Caki2 (cell line): ENCODE data around the gene CAVIN2. TPM values are rescaled to one million over a fixed set of nuclear protein-coding genes. Genes with fewer than 3 reads are reported as not detected.

Experiments
- DNase-seq: peaks from one replicate; pipeline ENCODE4 v3.0.0-alpha.2; 2015; ENCODE audit warnings: low read depth
- in situ Hi-C: cut with HindIII; loops from 2 replicates; pipeline ENCODE4 v1.10.0; 2016; ENCODE audit warnings: low sequenced_read_pairs, low pct_unique_long_range_greater_than_20kb, mixed read lengths
- total RNA-seq: library from RNA; depleted of rRNA; stranded (reverse); fragments of >200 nt; shearing (Covaris generic); gene quantifications from 2 replicates; pipeline ENCODE4 v1.2.3, GENCODE V29; 2014; ENCODE audit warnings: low replicate concordance; rRNA removed

The CAVIN2 gene, protein sequence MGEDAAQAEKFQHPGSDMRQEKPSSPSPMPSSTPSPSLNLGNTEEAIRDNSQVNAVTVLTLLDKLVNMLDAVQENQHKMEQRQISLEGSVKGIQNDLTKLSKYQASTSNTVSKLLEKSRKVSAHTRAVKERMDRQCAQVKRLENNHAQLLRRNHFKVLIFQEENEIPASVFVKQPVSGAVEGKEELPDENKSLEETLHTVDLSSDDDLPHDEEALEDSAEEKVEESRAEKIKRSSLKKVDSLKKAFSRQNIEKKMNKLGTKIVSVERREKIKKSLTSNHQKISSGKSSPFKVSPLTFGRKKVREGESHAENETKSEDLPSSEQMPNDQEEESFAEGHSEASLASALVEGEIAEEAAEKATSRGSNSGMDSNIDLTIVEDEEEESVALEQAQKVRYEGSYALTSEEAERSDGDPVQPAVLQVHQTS
- total RNA-seq = 0.84 TPM in 1 of 2 replicates, not detected in the other

DNA sequence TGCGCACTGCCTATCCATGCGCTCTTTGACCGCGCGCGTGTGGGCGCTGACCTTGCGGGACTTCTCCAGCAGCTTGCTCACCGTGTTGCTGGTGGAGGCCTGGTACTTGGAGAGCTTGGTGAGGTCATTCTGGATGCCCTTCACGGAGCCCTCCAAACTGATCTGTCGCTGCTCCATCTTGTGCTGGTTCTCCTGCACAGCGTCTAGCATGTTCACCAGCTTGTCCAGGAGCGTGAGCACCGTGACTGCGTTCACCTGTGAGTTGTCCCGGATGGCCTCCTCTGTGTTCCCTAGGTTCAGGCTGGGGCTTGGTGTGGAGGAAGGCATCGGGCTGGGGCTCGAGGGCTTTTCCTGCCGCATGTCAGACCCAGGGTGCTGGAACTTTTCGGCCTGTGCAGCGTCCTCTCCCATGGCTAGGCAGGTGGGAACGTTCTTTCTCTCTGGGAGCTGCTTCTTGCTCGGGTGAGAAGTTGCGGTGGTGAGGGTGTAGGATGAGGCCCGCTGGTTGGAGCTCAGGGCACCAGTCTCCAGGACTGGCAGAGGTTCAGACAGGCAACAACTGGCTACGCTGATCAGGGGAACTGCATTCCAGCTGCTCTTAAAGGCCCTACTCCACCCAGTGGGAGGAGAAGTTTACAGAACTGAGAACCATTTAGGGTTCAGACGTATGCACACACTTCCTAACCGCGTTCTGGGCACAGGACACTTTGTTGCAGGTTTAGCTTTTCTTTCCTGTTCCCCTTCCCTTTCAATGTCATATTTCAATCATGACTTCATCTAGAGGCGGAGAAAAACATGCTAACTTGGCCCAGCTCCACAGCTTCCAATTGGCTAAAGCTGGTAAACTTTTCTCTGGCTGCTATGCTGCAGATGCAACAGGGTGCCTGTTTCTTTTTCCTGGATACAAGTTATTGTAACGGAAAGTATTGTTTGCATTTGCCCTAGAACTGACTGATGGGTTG is at the start of gene CAVIN2:
TSS of gene CAVIN2 (minus strand) at position 574 of the 962 bp plus-strand sequence. CDS start at position 411, 163 bp downstream.
- peak; percentile 45 for DNase-seq
- in situ Hi-C loops = no loop called here

DNA sequence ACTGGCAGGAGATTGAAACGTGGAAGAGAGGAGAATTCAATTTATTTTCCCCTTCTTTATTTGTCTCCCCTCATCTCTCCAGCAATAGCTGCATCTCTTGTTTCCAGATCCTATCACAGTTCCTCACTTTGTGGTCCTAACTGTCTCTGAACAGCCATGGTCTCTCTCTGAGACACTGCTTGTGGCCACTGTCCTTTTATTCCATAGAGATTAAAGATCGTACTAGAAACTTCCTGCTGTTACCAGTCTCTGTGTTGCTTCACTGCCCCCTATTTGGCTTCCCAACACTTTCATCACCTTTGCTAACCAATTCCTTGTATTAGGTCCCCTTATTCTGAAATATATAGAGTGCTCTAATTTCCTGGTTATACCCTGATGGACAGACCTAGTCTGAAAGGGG is 48.9 kb upstream of the CAVIN2 start:
- in situ Hi-C loops = no loop called here
- DNase-seq = no peak

DNA sequence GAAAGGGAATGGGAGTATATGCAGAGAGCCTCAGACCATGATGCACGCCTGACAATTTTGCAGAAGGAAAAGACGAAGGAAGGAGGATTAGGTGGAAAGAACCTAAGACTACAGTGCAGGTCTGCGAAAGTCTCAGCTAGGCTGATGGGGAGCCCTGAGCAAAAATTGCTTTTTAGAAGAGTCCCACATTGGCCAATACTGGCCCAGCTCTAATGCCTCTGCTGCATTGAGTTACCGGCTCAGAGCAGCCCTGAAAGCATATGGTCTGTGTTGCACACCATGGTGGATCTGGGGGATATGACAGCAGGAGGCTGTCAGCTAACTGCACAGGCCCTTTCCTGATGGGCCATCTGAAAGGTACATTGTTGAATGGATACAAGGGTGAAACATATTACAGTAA is 48.3 kb upstream of the CAVIN2 start:
- in situ Hi-C loops = no loop called here
- no peak for DNase-seq

DNA sequence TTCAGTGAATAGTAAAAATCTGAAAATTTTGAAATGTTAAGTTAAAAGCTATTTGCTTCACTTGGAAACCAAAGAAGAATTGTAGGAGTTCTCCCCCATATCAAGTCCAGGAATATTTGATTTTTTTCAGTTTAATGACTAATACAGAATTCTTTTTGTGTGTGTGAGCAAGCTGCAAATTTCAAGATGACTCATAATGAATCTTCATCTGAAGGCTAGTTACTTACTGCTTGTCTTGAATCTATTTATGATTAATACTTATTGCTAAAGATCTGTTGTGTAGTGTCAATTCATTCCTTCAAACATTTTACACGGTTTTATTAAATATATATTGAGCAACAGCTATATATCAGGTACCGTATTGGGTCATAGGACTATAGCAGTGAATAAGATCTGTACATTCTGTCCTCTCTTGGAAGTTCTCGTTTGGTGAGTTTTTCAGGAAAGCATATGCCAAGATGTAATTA is 47.8 kb upstream of the CAVIN2 start:
- in situ Hi-C loops = no loop called here
- peak; percentile 39 for DNase-seq

DNA sequence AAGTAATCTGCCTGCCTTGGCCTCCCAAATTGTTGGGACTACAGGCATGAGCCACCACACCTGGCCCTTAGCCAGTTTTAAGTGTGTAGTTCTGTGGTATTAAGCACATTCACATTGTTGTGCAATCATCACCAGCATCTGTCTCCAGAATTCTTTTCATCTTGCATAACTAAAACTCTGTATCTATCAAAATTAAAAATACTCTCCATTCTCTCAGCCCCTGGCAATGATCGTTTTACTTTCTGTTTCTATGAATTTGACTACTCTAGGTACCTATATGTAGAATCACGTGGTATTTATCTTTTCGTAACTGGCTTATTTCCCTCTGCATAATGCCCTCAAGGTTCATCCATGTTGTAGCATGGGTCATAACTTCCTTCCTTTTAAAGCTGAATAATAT is 45.5 kb upstream of the CAVIN2 start:
- no peak for DNase-seq
- in situ Hi-C loops = no loop called here

DNA sequence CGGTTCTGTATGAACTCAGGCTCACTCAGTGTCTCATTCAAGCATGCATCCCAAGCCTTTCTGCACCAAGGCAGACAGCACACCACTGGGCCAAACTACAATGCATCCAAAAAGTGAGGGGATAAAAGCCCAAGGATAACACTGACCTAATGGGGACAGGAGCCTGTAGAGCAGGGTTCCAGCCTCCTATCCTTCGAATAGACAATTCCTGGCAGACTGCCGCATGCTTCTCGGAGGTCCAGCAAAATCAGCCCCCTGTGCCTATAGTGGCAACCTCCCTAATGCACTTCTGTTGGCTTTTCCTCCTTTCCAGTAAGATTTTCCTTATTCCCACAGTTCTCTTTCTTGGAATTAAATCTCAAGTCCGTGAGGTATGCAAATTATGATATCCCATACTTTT is 44.8 kb upstream of the CAVIN2 start:
- in situ Hi-C loops = no loop called here
- no peak for DNase-seq

DNA sequence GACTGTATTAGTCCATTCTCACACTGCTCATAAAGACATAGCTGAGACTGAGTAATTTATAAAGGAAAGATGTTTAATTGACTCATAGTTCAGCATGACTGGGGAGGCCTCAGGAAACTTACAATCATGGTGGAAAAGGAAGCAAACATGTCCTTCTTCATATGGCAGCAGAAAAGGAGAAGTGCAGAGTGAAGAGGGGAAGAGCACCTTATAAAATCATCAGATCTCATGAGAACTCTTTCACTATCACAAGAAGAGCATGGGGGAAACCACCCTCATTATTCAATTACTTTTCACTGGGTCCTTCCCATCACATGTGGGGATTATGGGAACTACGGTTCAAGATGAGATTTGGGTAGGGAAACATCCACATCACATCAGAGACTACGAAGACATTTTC is 43.0 kb upstream of the CAVIN2 start:
- in situ Hi-C loops = no loop called here
- no peak for DNase-seq

DNA sequence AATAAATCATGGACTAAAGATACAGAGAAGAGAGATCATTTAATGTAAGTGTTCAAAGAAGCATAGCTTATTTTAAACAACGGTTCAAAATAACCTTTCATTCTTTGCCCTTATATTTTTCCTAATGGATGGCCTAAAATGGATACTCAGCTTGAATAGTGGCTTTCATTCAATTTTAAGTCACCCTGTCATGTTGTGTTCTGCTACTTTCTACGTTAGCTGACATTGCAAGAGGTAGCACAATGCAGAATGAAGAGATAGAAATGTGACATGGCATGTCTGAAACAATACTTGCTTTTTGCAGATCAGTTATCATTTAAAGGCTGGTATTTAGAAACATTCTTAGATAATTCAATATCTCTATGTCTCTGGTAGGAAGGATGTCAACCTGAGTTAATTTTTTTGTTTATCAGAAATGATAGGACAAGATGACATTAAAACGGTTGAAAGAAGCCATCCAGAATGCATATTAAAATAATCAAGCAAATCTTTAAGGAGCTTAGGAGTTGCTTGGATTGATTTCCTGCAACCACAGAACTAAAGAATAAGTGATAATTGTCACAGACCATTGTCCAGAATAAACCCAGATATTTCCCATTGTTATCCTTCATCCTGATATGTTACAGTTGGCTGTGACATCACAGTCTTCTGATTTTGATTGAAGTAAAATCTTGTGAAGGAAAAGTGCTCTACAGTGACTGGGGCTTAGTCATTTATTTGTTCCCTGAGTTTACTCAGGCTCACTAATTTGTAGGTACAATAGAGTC is 41.7 kb upstream of the CAVIN2 start:
- in situ Hi-C loops = no loop called here

DNA sequence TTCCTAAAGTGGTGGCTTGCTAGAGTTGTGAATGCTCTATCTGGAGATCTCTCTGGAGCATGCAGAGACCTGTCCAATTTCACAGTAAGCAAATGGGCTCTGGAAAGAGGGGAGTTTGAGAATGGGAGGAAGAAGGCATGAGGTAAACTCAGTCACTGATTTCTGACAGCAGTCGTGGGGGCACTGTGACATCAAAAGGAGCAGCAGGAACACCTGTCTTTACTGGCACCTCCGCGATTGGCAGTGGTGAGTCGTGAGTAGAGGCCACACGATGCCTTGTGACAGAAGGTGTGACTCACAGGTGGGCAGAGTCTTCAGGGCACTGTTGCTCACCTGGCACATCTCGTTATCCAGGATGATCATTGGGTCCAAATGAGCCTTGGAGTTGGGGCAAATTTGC is 38.8 kb upstream of the CAVIN2 start:
- in situ Hi-C loops = no loop called here
- no peak for DNase-seq

More for the DNA sequence above, 41.7 kb upstream of the CAVIN2 start:
- DNase-seq = no peak

DNA sequence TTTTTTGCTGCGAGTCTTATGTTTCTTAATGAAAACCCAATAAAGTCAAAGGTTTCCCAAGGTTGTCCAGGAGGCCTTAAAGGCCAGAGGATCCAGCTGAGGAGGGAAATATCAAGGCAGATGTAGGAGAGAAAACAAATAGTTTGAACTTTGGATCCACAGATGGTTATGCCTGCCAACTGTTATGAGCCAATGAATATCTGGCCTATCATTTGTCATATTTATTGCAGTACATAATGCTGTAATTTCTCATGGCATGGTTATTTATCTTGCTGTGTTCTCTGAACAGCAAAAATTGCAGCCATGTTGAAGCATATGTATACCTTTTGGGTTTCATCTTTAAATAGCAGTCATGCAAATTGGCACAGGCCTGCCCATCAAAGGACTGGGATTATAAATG is 38.2 kb upstream of the CAVIN2 start:
- in situ Hi-C loops = no loop called here
- DNase-seq = no peak

DNA sequence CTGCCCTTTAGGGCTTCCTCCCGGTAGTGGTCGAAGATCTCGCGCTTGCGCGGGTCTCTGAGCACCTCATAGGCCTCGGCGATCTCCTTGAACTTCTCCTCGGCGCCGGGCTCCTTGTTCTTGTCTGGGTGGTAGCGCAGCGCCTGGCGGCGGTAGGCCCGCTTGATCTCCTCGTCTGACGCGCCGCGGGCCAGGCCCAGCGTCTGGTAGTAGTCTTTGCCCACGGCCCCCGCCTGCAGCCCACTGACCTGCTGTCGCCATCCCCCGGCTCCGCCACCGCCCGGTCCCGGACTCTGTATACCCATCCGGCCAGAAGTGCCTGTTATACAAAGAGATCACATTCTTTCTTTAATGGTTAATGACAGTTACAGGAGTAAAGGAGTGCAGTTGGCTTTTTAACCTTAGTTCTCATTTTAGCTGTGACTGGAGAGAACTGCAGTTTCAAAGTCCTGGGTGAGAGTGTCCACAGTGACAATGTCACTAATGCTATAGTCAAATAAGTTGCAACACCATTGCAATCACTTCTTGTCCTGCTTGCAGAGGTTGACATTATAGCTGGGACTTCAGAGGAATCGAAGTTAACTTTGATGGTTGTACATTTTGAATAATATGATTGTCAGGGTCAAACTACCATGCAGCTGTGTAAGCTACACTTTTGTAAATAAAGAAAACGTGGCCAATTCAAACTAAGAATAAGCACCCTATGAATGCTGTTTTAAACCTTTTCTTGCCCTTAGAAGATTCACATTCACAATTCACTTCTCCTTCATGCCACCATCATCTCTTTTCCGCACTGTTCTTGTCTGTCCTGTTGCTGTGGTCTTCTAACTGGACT is 35.3 kb upstream of the CAVIN2 start:
- DNase-seq = no peak
- in situ Hi-C loops = no loop called here

DNA sequence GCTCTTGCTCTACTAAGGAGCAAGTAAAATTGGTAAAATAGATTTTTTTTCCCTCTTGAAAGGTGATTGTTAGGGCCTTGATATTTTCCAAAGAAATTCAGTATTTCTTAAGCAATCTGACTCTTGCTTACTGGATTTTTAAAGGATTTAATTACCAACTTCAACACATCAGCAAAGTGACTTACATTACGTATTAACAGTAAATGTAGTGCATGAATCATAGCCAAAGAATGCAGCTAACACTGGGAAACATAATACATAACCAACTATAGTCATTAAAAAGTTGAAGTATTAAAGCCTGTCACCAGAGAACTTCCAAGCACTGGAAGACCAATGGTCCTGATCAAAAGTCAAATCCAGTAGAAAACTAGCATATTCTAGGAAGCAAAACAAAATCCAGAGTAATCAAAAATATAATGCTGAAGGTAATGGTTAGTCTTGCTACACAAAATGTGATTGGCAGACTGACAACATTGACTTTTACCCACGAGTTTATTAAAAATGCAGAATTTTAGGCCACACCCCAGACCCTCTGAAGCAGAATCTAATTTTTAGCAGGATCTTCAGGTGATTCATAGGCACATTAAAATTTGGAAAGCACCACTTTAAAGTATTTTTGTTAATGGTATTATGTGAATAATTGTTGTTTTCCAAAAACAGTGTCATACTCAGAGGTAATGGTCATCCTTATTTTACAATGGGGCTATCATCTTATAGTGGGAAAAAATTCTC is 31.8 kb upstream of the CAVIN2 start:
- in situ Hi-C loops = no loop called here
- peak; percentile 69 for DNase-seq

DNA sequence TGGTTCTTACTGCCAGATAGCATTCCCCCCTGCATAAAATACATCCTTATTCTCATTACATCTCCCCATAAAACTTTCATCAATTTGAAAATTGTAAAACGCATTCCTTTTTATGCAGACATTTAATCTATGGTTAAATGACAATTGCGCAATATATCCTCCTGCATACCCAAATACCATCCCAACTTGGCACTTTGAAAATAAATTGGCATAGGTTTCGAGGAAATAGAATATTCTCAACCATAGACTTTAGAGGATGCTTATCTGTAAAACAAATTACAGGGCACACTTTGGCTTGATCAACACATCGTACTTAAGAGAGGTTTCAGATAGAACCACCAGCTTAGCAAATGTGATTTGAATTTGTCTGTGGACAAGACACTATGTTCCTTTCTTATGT is 31.0 kb upstream of the CAVIN2 start:
- in situ Hi-C loops = no loop called here
- DNase-seq = no peak

DNA sequence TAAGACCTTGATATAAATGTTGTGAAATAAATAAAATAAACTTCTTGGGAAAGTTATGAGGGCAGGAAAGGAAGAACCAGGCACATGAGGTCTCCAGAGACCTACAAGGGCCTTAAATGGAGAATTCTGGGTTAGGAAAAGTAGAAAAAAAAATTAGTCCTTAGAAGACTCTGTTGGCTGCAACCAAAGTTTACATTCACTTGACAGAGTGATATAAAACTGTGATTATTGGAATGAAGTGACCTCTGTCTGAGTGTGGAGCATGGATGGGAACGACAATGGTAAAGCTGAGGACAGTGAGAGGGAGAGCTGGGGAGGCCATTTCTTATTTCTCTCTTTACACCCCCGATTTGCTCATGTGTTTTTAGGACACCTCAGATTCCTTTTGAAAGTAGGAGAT is 29.0 kb upstream of the CAVIN2 start:
- in situ Hi-C loops = no loop called here
- DNase-seq = no peak

DNA sequence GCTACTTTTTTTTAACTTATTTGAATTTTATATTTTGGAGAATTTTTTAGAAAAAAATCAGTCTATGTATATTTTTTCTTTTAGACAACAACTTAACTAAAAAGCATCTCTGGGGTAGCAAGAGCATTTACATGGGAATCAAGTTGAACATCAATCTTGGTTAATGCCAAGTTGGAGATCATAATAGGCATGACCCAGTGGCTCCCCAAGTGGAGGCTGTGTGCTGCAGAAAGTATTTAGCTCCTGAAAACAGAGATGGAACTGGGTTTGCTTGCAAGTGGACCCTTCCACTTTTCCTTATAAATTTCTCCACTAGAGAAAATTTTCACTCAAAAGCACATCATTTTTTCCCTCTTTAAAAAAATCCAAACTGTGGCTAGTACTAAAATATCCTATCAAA is 23.9 kb upstream of the CAVIN2 start:
- DNase-seq = no peak

DNA sequence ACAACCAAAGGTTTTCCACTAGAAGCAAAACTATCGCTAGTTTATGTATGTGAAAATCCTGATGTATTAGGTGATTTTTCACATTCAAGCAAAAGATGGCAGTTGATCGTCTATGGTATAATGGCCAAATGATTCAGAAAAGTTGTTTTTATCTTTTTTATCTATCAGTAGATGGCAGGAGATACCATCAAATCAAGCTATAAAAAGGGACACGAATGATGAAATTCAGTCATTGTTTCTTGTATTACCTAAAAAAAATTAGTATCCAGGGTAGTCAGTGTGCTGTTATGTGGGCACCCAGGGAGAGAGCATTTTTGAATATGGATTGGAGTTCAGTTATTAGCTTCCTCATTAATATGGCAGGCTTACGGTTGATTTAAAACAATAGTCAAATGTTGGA is 22.9 kb upstream of the CAVIN2 start:
- in situ Hi-C loops = no loop called here
- peak; percentile 50 for DNase-seq

More for the DNA sequence above, 23.9 kb upstream of the CAVIN2 start:
- in situ Hi-C loops = no loop called here

DNA sequence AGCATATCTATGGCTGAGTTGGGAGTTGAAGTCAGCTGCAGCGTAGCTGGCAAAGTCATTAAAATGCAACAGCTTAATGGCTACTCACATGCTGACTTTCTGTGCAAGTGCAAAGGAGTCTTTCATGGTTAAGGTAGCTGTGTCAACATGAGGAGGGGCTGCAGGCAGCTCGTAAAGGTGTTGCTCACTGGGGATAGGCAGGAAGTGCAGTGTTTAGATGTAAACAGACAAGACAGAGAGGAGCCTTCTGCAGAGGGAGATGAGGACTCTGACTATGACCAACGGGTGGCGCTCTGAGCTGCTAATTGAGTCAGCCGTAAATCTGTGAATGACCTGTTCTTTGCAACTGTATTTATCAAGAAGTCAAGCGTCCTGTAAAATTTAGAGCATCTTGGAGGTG is 22.3 kb upstream of the CAVIN2 start:
- peak; percentile 78 for DNase-seq
- in situ Hi-C loops = no loop called here
